K562 (cell line): ENCODE results near the gene ZNF581. TPM values are rescaled to one million over a fixed set of nuclear protein-coding genes. Genes with fewer than 3 reads are reported as not detected.
A peak's percentile ranks its signal among the peaks of the same experiment; 100 is the strongest.

Source experiments
- ATAC-seq: fragments of 200-7000 bp; cut with Tn5 transposase; 3 replicates; pipeline ENCODE4 v1.9.1; 2020; ENCODE audit warnings: moderate library complexity
- BruUV-seq: library from RNA; stranded (reverse); fragments of 400-500 nt; replicated peaks from 2 replicates; lab custom pipeline; 2021; lab: Mats Ljungman, UMichigan
- CTCF ChIA-PET: fragments of 300-600 bp; formaldehyde crosslinking; extraction: SDS; loops from one replicate; lab custom pipeline; 2021; ENCODE audit warnings: low intra/inter-chr PET ratio; lab: Yijun Ruan, JAX
- POLR2A ChIA-PET: fragments of 300-600, 350-650 bp; sonication (Branson Sonifier 250); formaldehyde crosslinking; extraction: SDS; loops from one replicate; lab custom pipeline; 2021; ENCODE audit warnings: antibody characterized with exemption, inconsistent platforms; lab: Yijun Ruan, JAX
- DNase-seq, 4 experiments: peaks; one replicate each; pipeline versions ENCODE4 v3.0.0 to v3.0.0-alpha.2; 2011 to 2018; ENCODE audit warnings: low spot score in 3 of 4, mixed read lengths in 3 of 4; ENCODE audit errors: extremely low read depth in 1 of 4
- FAIRE-seq: peaks from 2 replicates; lab custom pipeline; 2011; peaks lifted over from hg19 to GRCh38; lab: Jason Lieb, UNC
- H2AFZ ChIP-seq: 2 replicates; pipeline ENCODE4 v1.6.0; 2011; ENCODE audit warnings: low read depth, low read length, control low read depth, inconsistent platforms
- H3K27ac ChIP-seq: fragments of 200-600 bp; 3 replicates; pipeline ENCODE4 v1.8.0; 2011; ENCODE audit warnings: low read depth, mild to moderate bottlenecking, control low read depth, inconsistent platforms, low read length, moderate library complexity, mixed read lengths; ENCODE audit errors: extremely low read depth
- H3K27me3 ChIP-seq, 2 experiments: fragments of 300-600 bp in 1 of 2; 2 replicates in 1 of 2; 3 replicates in 1 of 2; pipeline versions ENCODE4 v1.6.0 to v1.8.0; 2011; ENCODE audit warnings: inconsistent platforms in 2 of 2, low read length in 2 of 2, mild to moderate bottlenecking in 1 of 2, mixed read lengths in 1 of 2, moderate library complexity in 1 of 2; ENCODE audit not compliant: control insufficient read depth in 2 of 2, insufficient read depth in 2 of 2
- H3K36me3 ChIP-seq: fragments of 300-600 bp; 3 replicates; pipeline ENCODE4 v1.8.0; 2011; ENCODE audit warnings: mild to moderate bottlenecking, low read length, inconsistent platforms; ENCODE audit not compliant: control insufficient read depth, insufficient read depth
- H3K4me1 ChIP-seq, 2 experiments: fragments of 200-600 bp in 1 of 2; replicated peaks in 1 of 2; 2 replicates in 1 of 2; 3 replicates in 1 of 2; pipeline versions ENCODE4 v1.5.1 to v1.8.0; 2011; ENCODE audit warnings: inconsistent platforms in 2 of 2, low read length in 2 of 2, mild to moderate bottlenecking in 1 of 2, mixed read lengths in 1 of 2, moderate library complexity in 1 of 2; ENCODE audit not compliant: control insufficient read depth in 2 of 2, insufficient read depth in 2 of 2
- H3K4me2 ChIP-seq: 2 replicates; pipeline ENCODE4 v1.6.1; 2011; ENCODE audit warnings: low read length, control low read depth, inconsistent platforms, mixed read lengths; ENCODE audit not compliant: insufficient read depth
- H3K4me3 ChIP-seq: fragments of 200-600 bp; sonication (generic), shearing (Covaris generic); 2 replicates; pipeline ENCODE4 v1.5.1; 2016; ENCODE audit warnings: control low read depth, inconsistent platforms
- H3K79me2 ChIP-seq: fragments of 200-600 bp; 3 replicates; pipeline ENCODE4 v1.8.0; 2011; ENCODE audit warnings: low read length, inconsistent platforms; ENCODE audit not compliant: control insufficient read depth, insufficient read depth
- H3K9ac ChIP-seq, 2 experiments: 2 replicates each; pipeline versions ENCODE4 v1.6.0 to v1.6.1; 2011; ENCODE audit warnings: low read depth in 2 of 2, low read length in 2 of 2, control low read depth in 1 of 2, inconsistent platforms in 1 of 2, mild to moderate bottlenecking in 1 of 2, mixed read lengths in 1 of 2; ENCODE audit not compliant: insufficient read depth in 1 of 2
- H3K9me1 ChIP-seq: one replicate; pipeline ENCODE4 v1.6.0; 2011; ENCODE audit warnings: inconsistent platforms, mild to moderate bottlenecking, low read length, moderate library complexity; ENCODE audit not compliant: control insufficient read depth, insufficient read depth
- H3K9me3 ChIP-seq: replicated peaks from 2 replicates; pipeline ENCODE4 v1.5.1; 2011; ENCODE audit warnings: low read depth, low read length, inconsistent platforms; ENCODE audit not compliant: control insufficient read depth, insufficient read depth
- H4K20me1 ChIP-seq: replicated peaks from 2 replicates; pipeline ENCODE4 v1.6.1; 2011; ENCODE audit warnings: low read length, inconsistent platforms, mixed read lengths; ENCODE audit not compliant: control insufficient read depth, insufficient read depth
- HNRNPLL ChIP-seq: fragments of 200-400 bp; formaldehyde crosslinking; IDR thresholded peaks from 2 replicates; pipeline ENCODE4 v1.6.1; 2017; ENCODE audit warnings: low read length, low read depth, mild to moderate bottlenecking; ENCODE audit not compliant: poor library complexity, severe bottlenecking
- POLR2AphosphoS2 ChIP-seq: IDR thresholded peaks from 2 replicates; pipeline ENCODE4 v1.6.1; 2012; ENCODE audit warnings: low read length, improper control_type of control experiment
- RBFOX2 ChIP-seq: fragments of 200-400 bp; formaldehyde crosslinking; IDR thresholded peaks from 2 replicates; pipeline ENCODE4 v1.6.1; 2017; ENCODE audit warnings: low read depth, mild to moderate bottlenecking, low read length, moderate library complexity
- RBM39 ChIP-seq: fragments of 200-400 bp; formaldehyde crosslinking; optimal IDR thresholded peaks from 2 replicates; pipeline ENCODE3; 2018; ENCODE audit warnings: low read depth, low read length
- TRIM24 ChIP-seq, 2 experiments: fragments of 450-650 bp; IDR thresholded peaks; 2 replicates each; pipeline ENCODE4 v1.6.1; 2016
- WGBS: fragments of 100-300 bp; shearing (Covaris generic); methylation state at CpG from one replicate; pipeline ENCODE4 v1.1.6; 2016; ENCODE audit warnings: low coverage, mixed read lengths; ENCODE audit not compliant: insufficient coverage; ENCODE audit errors: missing lambda C conversion rate; 5-methylcytosine and 5-hydroxymethylcytosine counted together
- in situ Hi-C: fragments of 300-500 bp; cut with MboI; formaldehyde crosslinking; loops from 4 replicates; pipeline ENCODE4 v1.15.0; 2018; ENCODE audit warnings: inconsistent platforms, mixed read lengths
- intact Hi-C: fragments of 100-400 bp; cut with micrococcal nuclease; formaldehyde crosslinking; loops from 2 replicates; pipeline ENCODE4 v1.14.2; 2022
- polyA plus RNA-seq, 8 experiments: library from polyadenylated mRNA; depleted of rRNA in 4 of 8; stranded (reverse) in 5 of 8; unstranded in 3 of 8; fragments of >200 nt; fragmentation: Nextera tagmentation in 2 of 8; fragmentation: Illumina TruSeq in 1 of 8; extraction: Ambion mirVana in 2 of 8; extraction: Trizol in 1 of 8; gene quantifications; 2 replicates each; pipeline versions ENCODE4 v1.2.1 to v1.2.3, GENCODE V29; 2011 to 2014; ENCODE audit warnings: inconsistent platforms in 1 of 8, missing spikeins in 1 of 8
- total RNA-seq, 7 experiments: library from RNA; depleted of rRNA in 6 of 7; stranded (reverse); fragments of >200 nt in 6 of 7; fragmentation: Illumina TruSeq in 2 of 7; extraction: Trizol in 2 of 7; gene quantifications; 2 replicates each; pipeline versions ENCODE4 v1.2.1 to v1.2.3, GENCODE V29; 2011 to 2021; ENCODE audit warnings: low replicate concordance in 1 of 7
- TF ChIP-seq, protein P1 (sequence below): sonication (generic); formaldehyde crosslinking; IDR thresholded peaks from 2 replicates; pipeline ENCODE4 v1.8.0; 2022; ENCODE audit warnings: missing genetic modification reagents, mild to moderate bottlenecking, borderline replicate concordance
- TF ChIP-seq, protein P2 (sequence below): sonication (generic); formaldehyde crosslinking; IDR thresholded peaks from 2 replicates; pipeline ENCODE4 v1.8.0; 2022; ENCODE audit warnings: missing genetic modification reagents, mild to moderate bottlenecking, moderate library complexity, borderline replicate concordance
- TF ChIP-seq, protein P3 (sequence below): fragments of 250-450 bp; sonication (Bioruptor Pico); IDR thresholded peaks from 2 replicates; pipeline ENCODE4 v1.5.0; 2022; ENCODE audit warnings: mild to moderate bottlenecking
- TF ChIP-seq, protein P4 (sequence below): sonication (generic); formaldehyde crosslinking; IDR thresholded peaks from 2 replicates; pipeline ENCODE4 v1.8.0; 2023; ENCODE audit warnings: missing genetic modification reagents, mild to moderate bottlenecking, borderline replicate concordance

ZNF581 gene
- total and polyA plus RNA-seq, 9 of the 15 experiments (the other 6 are each of a cell fraction or from before 2014, with no cell fraction given) = 2.4 to 39.4 (median 15.4) TPM

DNA sequence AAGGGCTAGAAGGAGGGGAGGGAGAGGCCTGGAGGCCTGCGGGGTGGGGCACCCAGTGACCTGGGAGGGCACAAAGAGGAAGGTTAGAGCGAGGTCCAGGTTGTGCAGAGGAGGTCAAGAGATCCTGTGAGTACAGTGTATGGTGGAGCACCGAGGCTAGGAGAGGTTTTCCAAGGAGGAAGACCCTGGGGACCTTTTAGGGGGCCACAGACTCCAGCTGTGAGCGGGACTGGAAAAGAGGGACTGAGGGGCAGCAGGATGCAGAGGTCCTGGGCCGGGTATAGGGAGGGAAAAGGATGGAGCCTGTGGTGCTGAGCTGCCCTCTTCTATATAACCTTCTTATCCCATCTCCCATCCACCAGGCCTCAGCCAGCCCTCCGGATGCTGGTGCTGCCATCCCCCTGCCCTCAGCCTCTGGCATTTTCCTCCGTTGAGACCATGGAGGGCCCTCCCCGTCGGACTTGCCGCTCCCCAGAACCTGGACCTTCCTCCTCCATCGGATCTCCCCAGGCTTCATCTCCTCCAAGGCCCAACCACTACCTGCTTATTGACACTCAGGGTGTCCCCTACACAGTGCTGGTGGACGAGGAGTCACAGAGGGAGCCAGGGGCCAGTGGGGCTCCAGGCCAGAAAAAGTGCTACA is 863 bp downstream of the ZNF581 start:
- WGBS = 33% methylated on average over 12 of the region's 12 CpGs
- Histone ChIP-seq H4K20me1 (no peaks in the 10 kb centered on the region), H3K4me3 (peak overlapping the region; percentile 94), H3K79me2 (peaks cover 79% of the 10 kb centered on the region), H2AFZ (no peak overlapping the region), H3K27me3 (no peaks in the 10 kb centered on the region), H3K9me1 (no peaks in the 10 kb centered on the region), H3K9me3 (no peaks in the 10 kb centered on the region), H3K36me3 (peaks cover 26% of the 10 kb centered on the region; the same call in 2 of the 3 replicates), H3K4me1 (peaks cover 45 to 78% of the 10 kb centered on the region in 2 experiments), H3K9ac (peak overlapping the region; percentile 88 to 98), H3K4me2 (peak overlapping the region; percentile 90), H3K27ac (peak overlapping the region; percentile 74)
- no TSS peak for BruUV-seq
- ChIA-PET POLR2A (no interaction called here), CTCF (interaction anchor here (1.0 kb wide), 1 partner anchor 10 kb away, joined by 3 read pairs; no protein-coding TSS in a partner anchor)
- DNase-seq (no peak), FAIRE-seq (no peak), ATAC-seq (no peak)
- intact Hi-C loops (no loop called here), in situ Hi-C loops (loop anchor here (25.0 kb wide), 2 partner anchors 507 to 668 kb away; partner anchors contain the start of genes TNNT1 and ZSCAN5A)
- TF ChIP-seq, protein P1, sequence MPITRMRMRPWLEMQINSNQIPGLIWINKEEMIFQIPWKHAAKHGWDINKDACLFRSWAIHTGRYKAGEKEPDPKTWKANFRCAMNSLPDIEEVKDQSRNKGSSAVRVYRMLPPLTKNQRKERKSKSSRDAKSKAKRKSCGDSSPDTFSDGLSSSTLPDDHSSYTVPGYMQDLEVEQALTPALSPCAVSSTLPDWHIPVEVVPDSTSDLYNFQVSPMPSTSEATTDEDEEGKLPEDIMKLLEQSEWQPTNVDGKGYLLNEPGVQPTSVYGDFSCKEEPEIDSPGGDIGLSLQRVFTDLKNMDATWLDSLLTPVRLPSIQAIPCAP (CRISPR knock-in tag) = no peak
- TF ChIP-seq, protein P2, sequence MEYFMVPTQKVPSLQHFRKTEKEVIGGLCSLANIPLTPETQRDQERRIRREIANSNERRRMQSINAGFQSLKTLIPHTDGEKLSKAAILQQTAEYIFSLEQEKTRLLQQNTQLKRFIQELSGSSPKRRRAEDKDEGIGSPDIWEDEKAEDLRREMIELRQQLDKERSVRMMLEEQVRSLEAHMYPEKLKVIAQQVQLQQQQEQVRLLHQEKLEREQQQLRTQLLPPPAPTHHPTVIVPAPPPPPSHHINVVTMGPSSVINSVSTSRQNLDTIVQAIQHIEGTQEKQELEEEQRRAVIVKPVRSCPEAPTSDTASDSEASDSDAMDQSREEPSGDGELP = peak; percentile 7; the same call in 1 of the 2 replicates
- TF ChIP-seq RBM39 = peak; percentile 70
- TF ChIP-seq, protein P3, sequence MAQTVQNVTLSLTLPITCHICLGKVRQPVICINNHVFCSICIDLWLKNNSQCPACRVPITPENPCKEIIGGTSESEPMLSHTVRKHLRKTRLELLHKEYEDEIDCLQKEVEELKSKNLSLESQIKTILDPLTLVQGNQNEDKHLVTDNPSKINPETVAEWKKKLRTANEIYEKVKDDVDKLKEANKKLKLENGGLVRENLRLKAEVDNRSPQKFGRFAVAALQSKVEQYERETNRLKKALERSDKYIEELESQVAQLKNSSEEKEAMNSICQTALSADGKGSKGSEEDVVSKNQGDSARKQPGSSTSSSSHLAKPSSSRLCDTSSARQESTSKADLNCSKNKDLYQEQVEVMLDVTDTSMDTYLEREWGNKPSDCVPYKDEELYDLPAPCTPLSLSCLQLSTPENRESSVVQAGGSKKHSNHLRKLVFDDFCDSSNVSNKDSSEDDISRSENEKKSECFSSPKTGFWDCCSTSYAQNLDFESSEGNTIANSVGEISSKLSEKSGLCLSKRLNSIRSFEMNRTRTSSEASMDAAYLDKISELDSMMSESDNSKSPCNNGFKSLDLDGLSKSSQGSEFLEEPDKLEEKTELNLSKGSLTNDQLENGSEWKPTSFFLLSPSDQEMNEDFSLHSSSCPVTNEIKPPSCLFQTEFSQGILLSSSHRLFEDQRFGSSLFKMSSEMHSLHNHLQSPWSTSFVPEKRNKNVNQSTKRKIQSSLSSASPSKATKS (CRISPR knock-in tag) = no peak
- TF ChIP-seq RBFOX2 = peak; percentile 31; the same call in 1 of the 2 replicates
- TF ChIP-seq POLR2AphosphoS2 = no peak
- peak; percentile 9 for TF ChIP-seq HNRNPLL
- TF ChIP-seq, protein P4, sequence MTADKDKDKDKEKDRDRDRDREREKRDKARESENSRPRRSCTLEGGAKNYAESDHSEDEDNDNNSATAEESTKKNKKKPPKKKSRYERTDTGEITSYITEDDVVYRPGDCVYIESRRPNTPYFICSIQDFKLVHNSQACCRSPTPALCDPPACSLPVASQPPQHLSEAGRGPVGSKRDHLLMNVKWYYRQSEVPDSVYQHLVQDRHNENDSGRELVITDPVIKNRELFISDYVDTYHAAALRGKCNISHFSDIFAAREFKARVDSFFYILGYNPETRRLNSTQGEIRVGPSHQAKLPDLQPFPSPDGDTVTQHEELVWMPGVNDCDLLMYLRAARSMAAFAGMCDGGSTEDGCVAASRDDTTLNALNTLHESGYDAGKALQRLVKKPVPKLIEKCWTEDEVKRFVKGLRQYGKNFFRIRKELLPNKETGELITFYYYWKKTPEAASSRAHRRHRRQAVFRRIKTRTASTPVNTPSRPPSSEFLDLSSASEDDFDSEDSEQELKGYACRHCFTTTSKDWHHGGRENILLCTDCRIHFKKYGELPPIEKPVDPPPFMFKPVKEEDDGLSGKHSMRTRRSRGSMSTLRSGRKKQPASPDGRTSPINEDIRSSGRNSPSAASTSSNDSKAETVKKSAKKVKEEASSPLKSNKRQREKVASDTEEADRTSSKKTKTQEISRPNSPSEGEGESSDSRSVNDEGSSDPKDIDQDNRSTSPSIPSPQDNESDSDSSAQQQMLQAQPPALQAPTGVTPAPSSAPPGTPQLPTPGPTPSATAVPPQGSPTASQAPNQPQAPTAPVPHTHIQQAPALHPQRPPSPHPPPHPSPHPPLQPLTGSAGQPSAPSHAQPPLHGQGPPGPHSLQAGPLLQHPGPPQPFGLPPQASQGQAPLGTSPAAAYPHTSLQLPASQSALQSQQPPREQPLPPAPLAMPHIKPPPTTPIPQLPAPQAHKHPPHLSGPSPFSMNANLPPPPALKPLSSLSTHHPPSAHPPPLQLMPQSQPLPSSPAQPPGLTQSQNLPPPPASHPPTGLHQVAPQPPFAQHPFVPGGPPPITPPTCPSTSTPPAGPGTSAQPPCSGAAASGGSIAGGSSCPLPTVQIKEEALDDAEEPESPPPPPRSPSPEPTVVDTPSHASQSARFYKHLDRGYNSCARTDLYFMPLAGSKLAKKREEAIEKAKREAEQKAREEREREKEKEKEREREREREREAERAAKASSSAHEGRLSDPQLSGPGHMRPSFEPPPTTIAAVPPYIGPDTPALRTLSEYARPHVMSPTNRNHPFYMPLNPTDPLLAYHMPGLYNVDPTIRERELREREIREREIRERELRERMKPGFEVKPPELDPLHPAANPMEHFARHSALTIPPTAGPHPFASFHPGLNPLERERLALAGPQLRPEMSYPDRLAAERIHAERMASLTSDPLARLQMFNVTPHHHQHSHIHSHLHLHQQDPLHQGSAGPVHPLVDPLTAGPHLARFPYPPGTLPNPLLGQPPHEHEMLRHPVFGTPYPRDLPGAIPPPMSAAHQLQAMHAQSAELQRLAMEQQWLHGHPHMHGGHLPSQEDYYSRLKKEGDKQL (CRISPR knock-in tag) = no peak
- no peak for TF ChIP-seq TRIM24 (IDR thresholded peaks at IDR 0.05)
